ENCODE data around the gene INPP5K.
A peak's percentile ranks its signal among the peaks of the same experiment; 100 is the strongest.
"Not testable (repeated sequence)": the region's sequence is repeated elsewhere in the genome, so short reads cannot be mapped to it uniquely, and the experiment has no call there.

The INPP5K gene

GRCh38 chr17:1455291-1455796, 61.1 kb downstream of the INPP5K start:
- ChIA-PET POLR2A (interaction anchor here (1.0 to 1.8 kb wide), 5 partner anchors 22 to 93 kb away, joined by 3 to 5 read pairs (median 4); partner anchors contain the start of gene INPP5K), CTCF (interaction anchor here (0.6 kb wide), 1 partner anchor 197 kb away, joined by 3 read pairs; no protein-coding TSS in a partner anchor)
- DNase-seq (ENCODE audit: extremely low spot score): peak; percentile 71
- TF ChIP-seq ARNT (IDR thresholded peaks at IDR 0.05) (no peak), ZNF384 (IDR thresholded peaks at IDR 0.05) (no peak), SUZ12 (IDR thresholded peaks at IDR 0.05) (no peak)

DNA sequence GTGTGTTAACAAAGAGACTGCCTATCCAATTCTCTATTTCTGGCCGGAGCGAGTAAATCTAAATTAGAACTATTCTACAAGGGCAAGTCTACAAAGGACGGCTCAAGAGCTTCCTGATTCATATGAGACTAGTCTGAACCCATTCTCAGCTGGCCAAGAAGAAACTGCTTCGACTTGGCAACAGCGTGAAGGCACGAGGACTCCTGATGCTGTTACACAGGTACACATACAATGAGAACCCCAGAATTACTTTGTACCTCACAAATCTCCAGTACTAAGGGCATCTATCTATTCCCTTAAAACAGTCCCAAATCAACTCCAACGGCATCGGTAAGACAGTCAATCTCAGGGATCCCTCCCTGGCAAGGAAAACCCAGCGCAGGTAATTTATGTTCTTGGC, 61.9 kb downstream of the INPP5K start:
- CTCF ChIA-PET: interaction anchor here (0.6 kb wide), 1 partner anchor 118 kb away, joined by 3 read pairs; no protein-coding TSS in a partner anchor

DNA sequence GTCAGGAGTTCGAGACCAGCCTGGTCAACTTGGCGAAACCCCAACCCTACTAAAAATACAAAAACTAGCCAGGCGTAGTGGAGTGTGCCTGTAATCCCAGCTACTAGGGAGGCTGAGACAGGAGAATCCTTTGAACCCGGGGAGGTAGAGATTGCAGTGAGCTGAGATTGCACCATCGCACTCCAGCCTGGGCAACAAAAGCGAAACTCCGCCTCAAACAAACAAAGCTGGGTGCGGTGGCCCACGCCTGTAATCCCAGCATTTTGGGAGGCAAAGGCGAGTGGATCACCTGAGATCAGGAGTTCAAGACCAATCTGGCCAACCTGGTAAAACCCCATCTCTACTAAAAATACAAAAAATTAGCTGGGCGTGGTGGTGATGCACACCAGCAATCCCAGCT, 62.7 kb downstream of the INPP5K start:
- CTCF ChIA-PET; DNase-seq (ENCODE audit: extremely low spot score): not testable (repeated sequence)
- POLR2A ChIA-PET: interaction anchor here (1.2 kb wide), 1 partner anchor 63 kb away, joined by 3 read pairs; the partner anchor contains the start of gene INPP5K

More for the DNA sequence above, 61.9 kb downstream of the INPP5K start:
- POLR2A ChIA-PET: interaction anchor here (1.0 kb wide), 1 partner anchor 9 kb away, joined by 3 read pairs; no protein-coding TSS in a partner anchor
- TF ChIP-seq ARNT (IDR thresholded peaks at IDR 0.05) (no peak), TARDBP (IDR thresholded peaks at IDR 0.05) (no peak), BHLHE40 (IDR thresholded peaks at IDR 0.05; ENCODE audit: borderline replicate concordance) (no peak), CTBP1 (IDR thresholded peaks at IDR 0.05; ENCODE audit: borderline replicate concordance) (no peak), L3MBTL2 (conservative IDR thresholded peaks at IDR 0.05) (no peak), FOXA1 (IDR thresholded peaks at IDR 0.05) (no peak), ELF4 (IDR thresholded peaks at IDR 0.05) (no peak), SUZ12 (IDR thresholded peaks at IDR 0.05) (no peak), FOXM1 (IDR thresholded peaks at IDR 0.05; ENCODE audit: borderline replicate concordance) (no peak), LEF1 (IDR thresholded peaks at IDR 0.05; ENCODE audit: borderline replicate concordance) (no peak), FOXK2 (IDR thresholded peaks at IDR 0.05) (no peak), NFRKB (IDR thresholded peaks at IDR 0.05) (no peak), SP1 (IDR thresholded peaks at IDR 0.05) (no peak), ZNF384 (IDR thresholded peaks at IDR 0.05) (no peak), HDGF (IDR thresholded peaks at IDR 0.05; ENCODE audit: borderline replicate concordance) (no peak)
- TF ChIP-seq, protein P1, sequence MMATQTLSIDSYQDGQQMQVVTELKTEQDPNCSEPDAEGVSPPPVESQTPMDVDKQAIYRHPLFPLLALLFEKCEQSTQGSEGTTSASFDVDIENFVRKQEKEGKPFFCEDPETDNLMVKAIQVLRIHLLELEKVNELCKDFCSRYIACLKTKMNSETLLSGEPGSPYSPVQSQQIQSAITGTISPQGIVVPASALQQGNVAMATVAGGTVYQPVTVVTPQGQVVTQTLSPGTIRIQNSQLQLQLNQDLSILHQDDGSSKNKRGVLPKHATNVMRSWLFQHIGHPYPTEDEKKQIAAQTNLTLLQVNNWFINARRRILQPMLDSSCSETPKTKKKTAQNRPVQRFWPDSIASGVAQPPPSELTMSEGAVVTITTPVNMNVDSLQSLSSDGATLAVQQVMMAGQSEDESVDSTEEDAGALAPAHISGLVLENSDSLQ (IDR thresholded peaks at IDR 0.05): no peak
- no peak for DNase-seq (ENCODE audit: extremely low spot score)

DNA sequence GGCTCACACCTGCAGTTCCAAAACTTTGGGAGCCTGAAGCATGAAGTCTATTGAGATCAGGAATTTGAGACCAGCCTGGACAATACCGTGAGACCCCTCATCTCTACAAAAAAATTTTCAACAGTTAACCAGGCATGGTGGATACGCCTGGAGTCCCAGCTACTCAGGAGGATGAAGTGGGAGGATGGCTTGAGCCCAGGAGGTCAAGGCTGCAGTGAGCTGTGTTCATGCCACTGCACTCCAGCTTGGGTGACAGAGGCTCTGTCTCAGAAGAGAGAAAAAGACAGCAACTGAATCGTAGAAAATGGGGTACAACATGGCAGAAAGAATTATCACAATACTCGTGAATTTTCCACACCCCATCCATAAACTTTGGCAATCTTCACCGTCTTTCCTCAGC, 63.6 kb downstream of the INPP5K start:
- TF ChIP-seq L3MBTL2 (conservative IDR thresholded peaks at IDR 0.05) (no peak), FOXA1 (IDR thresholded peaks at IDR 0.05) (no peak), ELF4 (IDR thresholded peaks at IDR 0.05) (no peak), TARDBP (IDR thresholded peaks at IDR 0.05) (no peak), FOXM1 (IDR thresholded peaks at IDR 0.05; ENCODE audit: borderline replicate concordance) (no peak)
- TF ChIP-seq, protein P1 (IDR thresholded peaks at IDR 0.05): no peak
- POLR2A ChIA-PET: interaction anchor here (1.2 kb wide), 1 partner anchor 64 kb away, joined by 3 read pairs; the partner anchor contains the start of gene INPP5K
- DNase-seq (ENCODE audit: extremely low spot score): no peak
- CTCF ChIA-PET: no interaction called here

- POLR2A ChIA-PET: interaction anchor here (1.0 kb wide), 1 partner anchor 10 kb away, joined by 3 read pairs; no protein-coding TSS in a partner anchor
- CTCF ChIA-PET: interaction anchor here (1.6 kb wide), 1 partner anchor 85 kb away, joined by 8 read pairs; no protein-coding TSS in a partner anchor
- not testable (repeated sequence) for DNase-seq (ENCODE audit: extremely low spot score)
These were observed 66.2 kb downstream of the INPP5K start for GRCh38 chr17:1450261-1450660.

- TF ChIP-seq FOXA1 (IDR thresholded peaks at IDR 0.05) (no peak), HDGF (IDR thresholded peaks at IDR 0.05; ENCODE audit: borderline replicate concordance) (no peak), CTBP1 (IDR thresholded peaks at IDR 0.05; ENCODE audit: borderline replicate concordance) (no peak), LEF1 (IDR thresholded peaks at IDR 0.05; ENCODE audit: borderline replicate concordance) (no peak), TARDBP (IDR thresholded peaks at IDR 0.05) (no peak), FOXK2 (IDR thresholded peaks at IDR 0.05) (no peak), SUZ12 (IDR thresholded peaks at IDR 0.05) (no peak), ZNF384 (IDR thresholded peaks at IDR 0.05) (no peak), SP1 (IDR thresholded peaks at IDR 0.05) (no peak), ARNT (IDR thresholded peaks at IDR 0.05) (no peak)
- TF ChIP-seq, protein P1 (IDR thresholded peaks at IDR 0.05): no peak
- POLR2A ChIA-PET: interaction anchor here (1.0 kb wide), 1 partner anchor 11 kb away, joined by 3 read pairs; no protein-coding TSS in a partner anchor
- CTCF ChIA-PET: interaction anchor here (1.6 kb wide), 1 partner anchor 84 kb away, joined by 8 read pairs; no protein-coding TSS in a partner anchor
- no peak for DNase-seq (ENCODE audit: extremely low spot score)
These were observed 66.9 kb downstream of the INPP5K start for GRCh38 chr17:1449412-1449967.

DNA sequence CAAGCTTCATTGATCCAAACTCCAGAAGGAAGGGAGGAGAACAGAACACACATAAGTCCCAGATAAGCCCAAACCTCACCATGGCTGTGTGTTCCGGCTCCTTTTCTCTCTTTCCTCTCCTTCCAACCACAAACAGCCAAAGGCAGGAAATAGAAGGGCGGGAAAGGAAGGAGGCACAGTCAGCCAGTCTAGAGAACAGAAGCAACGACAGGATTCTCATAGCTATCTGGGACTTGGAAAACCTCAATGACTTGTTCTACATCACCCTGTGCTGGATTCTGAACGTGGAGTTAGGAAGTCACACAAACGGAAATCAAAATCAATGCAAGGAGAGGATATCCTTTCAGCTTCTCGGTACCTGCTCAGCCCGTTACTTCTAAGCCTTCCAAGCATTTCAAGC, 69.4 kb downstream of the INPP5K start:
- TF ChIP-seq, protein P1 (IDR thresholded peaks at IDR 0.05): no peak
- TF ChIP-seq FOXK2 (IDR thresholded peaks at IDR 0.05) (no peak), CTBP1 (IDR thresholded peaks at IDR 0.05; ENCODE audit: borderline replicate concordance) (no peak), LEF1 (IDR thresholded peaks at IDR 0.05; ENCODE audit: borderline replicate concordance) (no peak), NFRKB (IDR thresholded peaks at IDR 0.05) (no peak), ARNT (IDR thresholded peaks at IDR 0.05) (no peak), BHLHE40 (IDR thresholded peaks at IDR 0.05; ENCODE audit: borderline replicate concordance) (no peak), SP1 (IDR thresholded peaks at IDR 0.05) (no peak), HDGF (IDR thresholded peaks at IDR 0.05; ENCODE audit: borderline replicate concordance) (no peak)
- DNase-seq (ENCODE audit: extremely low spot score): no peak
- POLR2A ChIA-PET: no interaction called here
- CTCF ChIA-PET: no interaction called here

Data from HEK293T (cell line).